CD4-positive, CD25-positive, alpha-beta regulatory T cell (primary cell): ENCODE data around the gene NFX1. TPM values are rescaled to one million over a fixed set of nuclear protein-coding genes. Genes with fewer than 3 reads are reported as not detected.
"Not testable (repeated sequence)": the region's sequence is repeated elsewhere in the genome, so short reads cannot be mapped to it uniquely, and the experiment has no call there.

Source experiments
- ATAC-seq, 2 donors: fragments of 150-1000 bp; cut with Tn5 transposase; one replicate each; pipeline ENCODE4 v1.10.0; 2021; ENCODE audit warnings: low read depth in 2 of 2, moderate number of reproducible peaks in 2 of 2, moderate library complexity in 1 of 2
- DNase-seq, 3 donors: peaks; one replicate each; pipeline versions ENCODE4 v3.0.0 to v3.0.0-alpha.2; 2012 to 2022; ENCODE audit warnings: mixed read lengths in 1 of 3
- H3K27ac ChIP-seq: one replicate; pipeline ENCODE4 v1.7.0; 2013; ENCODE audit warnings: mild to moderate bottlenecking, low read length; ENCODE audit not compliant: insufficient read depth, poor library complexity, severe bottlenecking
- H3K27me3 ChIP-seq: one replicate; pipeline ENCODE4 v1.7.0; 2013; ENCODE audit warnings: low read length; ENCODE audit not compliant: control insufficient read depth, insufficient read depth
- H3K36me3 ChIP-seq: one replicate; pipeline ENCODE4 v1.7.0; 2013; ENCODE audit warnings: mild to moderate bottlenecking, low read length, moderate library complexity; ENCODE audit not compliant: control insufficient read depth, insufficient read depth
- H3K4me1 ChIP-seq: 2 replicates; pipeline ENCODE4 v1.7.0; 2013; ENCODE audit warnings: mild to moderate bottlenecking, low read length; ENCODE audit not compliant: insufficient read depth, control insufficient read depth, poor library complexity, severe bottlenecking
- H3K4me3 ChIP-seq: one replicate; pipeline ENCODE4 v1.7.0; 2013; ENCODE audit warnings: low read depth, mild to moderate bottlenecking, low read length, moderate library complexity
- H3K9me3 ChIP-seq, 2 experiments: 1 replicate in 1 of 2; 2 replicates in 1 of 2; pipeline ENCODE4 v1.7.0; 2013; ENCODE audit warnings: low read length in 2 of 2, mild to moderate bottlenecking in 1 of 2, moderate library complexity in 1 of 2; ENCODE audit not compliant: control insufficient read depth in 2 of 2
- H3K27ac Mint-ChIP-seq, 3 donors: one replicate each; pipeline ENCODE4 v1.8.0; 2020 to 2022; ENCODE audit warnings: mild to moderate bottlenecking in 3 of 3, mixed read lengths in 3 of 3, moderate library complexity in 2 of 3
- H3K27me3 Mint-ChIP-seq: one replicate; pipeline ENCODE4 v1.8.0; 2022; ENCODE audit warnings: mild to moderate bottlenecking, mixed read lengths
- H3K36me3 Mint-ChIP-seq: one replicate; pipeline ENCODE4 v1.8.0; 2020; ENCODE audit warnings: mixed read lengths
- H3K4me1 Mint-ChIP-seq, 4 donors: one replicate each; pipeline ENCODE4 v1.8.0; 2020 to 2022; ENCODE audit warnings: mixed read lengths in 4 of 4, mild to moderate bottlenecking in 1 of 4
- H3K4me3 Mint-ChIP-seq, 4 donors: one replicate each; pipeline ENCODE4 v1.8.0; 2020 to 2022; ENCODE audit warnings: mild to moderate bottlenecking in 4 of 4, mixed read lengths in 4 of 4, moderate library complexity in 3 of 4
- H3K9me3 Mint-ChIP-seq, 7 donors: one replicate each; pipeline ENCODE4 v1.8.0; 2020 to 2022; ENCODE audit warnings: mixed read lengths in 7 of 7, mild to moderate bottlenecking in 3 of 7, moderate library complexity in 2 of 7
- polyA plus RNA-seq, 4 donors: library from polyadenylated mRNA; unstranded; fragments of 300-500 nt; fragmentation: Illumina TruSeq; gene quantifications; one replicate each; pipeline ENCODE4 v1.2.3, GENCODE V29; 2021
- total RNA-seq: library from RNA; stranded (reverse); gene quantifications from one replicate; pipeline ENCODE4 v1.2.3, GENCODE V29; 2022

The NFX1 gene
- total and polyA plus RNA-seq, 5 donors from 2014 or later = 19.8 to 36.8 (median 28.9) TPM

DNA sequence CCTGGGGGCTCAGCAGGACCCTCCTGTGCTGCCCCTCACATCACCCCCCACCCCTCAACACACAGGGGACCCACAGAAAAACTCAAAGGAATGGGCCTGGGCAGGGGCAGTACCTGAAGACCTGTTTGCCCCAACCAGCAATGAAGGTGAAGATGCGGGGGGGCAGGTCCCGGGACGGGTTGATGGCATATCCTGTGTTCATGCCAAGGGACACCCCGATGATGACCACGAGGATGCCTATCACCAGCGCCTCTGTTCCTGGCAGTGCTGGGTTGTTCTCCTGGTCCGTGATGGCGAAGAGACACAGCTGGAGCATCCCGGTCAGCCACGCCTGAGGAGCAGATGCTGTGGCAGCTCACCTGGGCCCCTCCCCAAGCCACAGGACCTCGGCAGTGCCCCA is 95.2 kb downstream of the NFX1 start:
- not testable (repeated sequence) for ATAC-seq, H3K4me1 Mint-ChIP-seq, H3K27me3 ChIP-seq, DNase-seq, H3K9me3 ChIP-seq, H3K4me3 Mint-ChIP-seq, H3K27ac Mint-ChIP-seq, H3K4me1 ChIP-seq, H3K36me3 ChIP-seq, H3K4me3 ChIP-seq, H3K9me3 Mint-ChIP-seq, H3K36me3 Mint-ChIP-seq, H3K27ac ChIP-seq
- peaks cover 11% of the 10 kb centered on the region for H3K27me3 Mint-ChIP-seq

DNA sequence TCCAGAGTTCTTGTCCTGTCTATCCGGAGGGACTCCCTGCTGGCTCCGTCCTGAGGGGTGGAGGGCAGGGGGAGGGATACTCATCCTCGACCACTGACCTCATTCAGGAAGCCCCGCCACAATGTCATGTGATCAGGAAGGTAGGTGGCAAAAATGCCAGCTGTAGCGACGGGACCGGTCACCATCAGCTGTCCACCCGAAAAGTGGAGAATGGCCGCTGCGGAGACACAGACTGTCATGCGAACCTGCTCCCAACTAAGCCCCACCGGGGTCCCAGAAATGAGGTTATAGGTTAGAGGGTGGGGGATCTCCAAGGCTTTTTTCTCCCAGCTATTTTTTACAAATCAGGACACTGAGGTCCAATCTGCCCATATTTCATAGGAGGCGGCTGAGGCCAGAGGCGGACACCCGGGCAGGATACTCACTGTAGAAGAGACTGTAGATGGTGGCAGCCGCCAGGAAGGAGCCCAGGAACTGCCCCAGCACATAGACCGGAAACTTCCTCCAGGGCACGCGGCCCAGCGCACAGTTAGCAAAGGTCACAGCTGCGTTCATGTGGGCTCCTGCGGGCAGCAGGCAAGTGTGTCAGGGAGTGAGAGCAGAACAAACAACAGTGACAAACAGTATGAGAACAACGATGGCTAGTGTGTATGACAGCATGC is 95.8 kb downstream of the NFX1 start:
- H3K27ac ChIP-seq, H3K27me3 ChIP-seq, H3K4me3 Mint-ChIP-seq, H3K27ac Mint-ChIP-seq, H3K9me3 ChIP-seq, H3K9me3 Mint-ChIP-seq, DNase-seq, H3K36me3 ChIP-seq, H3K4me1 Mint-ChIP-seq, H3K36me3 Mint-ChIP-seq, ATAC-seq, H3K4me3 ChIP-seq, H3K4me1 ChIP-seq: not testable (repeated sequence)
- peaks cover 11% of the 10 kb centered on the region for H3K27me3 Mint-ChIP-seq

- not testable (repeated sequence) for H3K27me3 ChIP-seq, H3K4me1 Mint-ChIP-seq, H3K36me3 ChIP-seq, H3K4me1 ChIP-seq, H3K36me3 Mint-ChIP-seq, DNase-seq, H3K4me3 ChIP-seq, ATAC-seq, H3K4me3 Mint-ChIP-seq, H3K9me3 ChIP-seq, H3K27ac Mint-ChIP-seq, H3K9me3 Mint-ChIP-seq, H3K27ac ChIP-seq
- H3K27me3 Mint-ChIP-seq = peaks cover 11% of the 10 kb centered on the region
Observed at GRCh38 chr9:33386641-33386996, 96.3 kb downstream of the NFX1 start.

- ATAC-seq, H3K36me3 ChIP-seq, H3K4me3 Mint-ChIP-seq, DNase-seq, H3K36me3 Mint-ChIP-seq, H3K9me3 Mint-ChIP-seq, H3K27ac ChIP-seq, H3K27ac Mint-ChIP-seq, H3K4me1 Mint-ChIP-seq, H3K9me3 ChIP-seq, H3K4me1 ChIP-seq, H3K27me3 ChIP-seq, H3K4me3 ChIP-seq: not testable (repeated sequence)
- peaks cover 11% of the 10 kb centered on the region for H3K27me3 Mint-ChIP-seq
Observed at GRCh38 chr9:33386998-33387397, 96.7 kb downstream of the NFX1 start.

DNA sequence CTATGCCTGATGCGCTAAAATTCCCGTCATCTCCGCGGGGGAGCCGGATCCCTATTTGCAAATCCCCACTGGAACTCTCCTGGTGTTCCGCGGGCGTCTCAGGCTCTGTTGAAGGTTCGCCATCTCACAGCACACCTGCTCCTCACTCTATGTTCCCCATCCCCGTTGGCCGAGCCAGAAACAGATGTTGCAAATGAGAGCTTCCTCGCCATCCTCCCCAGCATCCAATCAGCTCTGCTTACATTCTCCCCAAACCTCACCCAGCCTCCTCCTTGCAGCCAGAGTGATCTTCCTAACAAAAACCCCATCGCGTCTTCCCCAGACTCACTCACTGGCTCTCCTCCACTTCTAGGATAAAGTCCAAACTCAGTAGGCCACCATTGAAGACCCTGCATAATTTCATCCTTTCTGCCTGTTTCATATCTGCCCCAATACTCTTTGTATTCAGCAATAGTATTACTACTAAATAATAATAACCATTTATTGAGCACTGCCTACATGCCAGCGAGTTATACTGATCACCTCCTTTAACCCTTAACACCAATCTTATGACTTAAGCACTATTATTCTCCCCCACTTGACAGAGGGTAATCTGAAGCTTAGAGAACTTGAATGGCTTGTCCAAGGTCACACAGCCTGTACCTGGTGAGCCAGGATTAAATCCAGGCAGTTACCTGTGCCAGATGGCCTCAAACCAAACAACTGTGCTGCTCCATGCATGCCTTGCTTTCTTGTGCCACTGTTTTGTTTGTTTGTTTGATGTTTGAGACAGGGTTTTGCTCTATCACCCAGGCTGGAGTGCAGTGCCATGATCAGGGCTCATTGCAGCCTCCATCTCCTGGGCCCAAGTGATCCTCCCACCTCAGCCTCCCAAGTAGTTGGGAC is 98.0 kb downstream of the NFX1 start:
- Histone ChIP-seq H3K27me3 (no peaks in the 10 kb centered on the region), H3K4me3 (no peak overlapping the region), H3K4me1 (no peaks in the 10 kb centered on the region), H3K9me3 (no peaks in the 10 kb centered on the region), H3K36me3 (no peaks in the 10 kb centered on the region), H3K27ac (no peak overlapping the region)
- peaks cover 11% of the 10 kb centered on the region for H3K27me3 Mint-ChIP-seq
- no peaks in the 10 kb centered on the region for H3K36me3 Mint-ChIP-seq
- peak overlapping the region in 1 of 3 donors; percentile 4 for H3K27ac Mint-ChIP-seq
- DNase-seq (no peak), ATAC-seq (no peak)
- H3K4me1 Mint-ChIP-seq = peaks cover 0 to 6% (median 0%) of the 10 kb centered on the region in 4 donors
- no peak overlapping the region for H3K4me3 Mint-ChIP-seq
- no peaks in the 10 kb centered on the region for H3K9me3 Mint-ChIP-seq

DNA sequence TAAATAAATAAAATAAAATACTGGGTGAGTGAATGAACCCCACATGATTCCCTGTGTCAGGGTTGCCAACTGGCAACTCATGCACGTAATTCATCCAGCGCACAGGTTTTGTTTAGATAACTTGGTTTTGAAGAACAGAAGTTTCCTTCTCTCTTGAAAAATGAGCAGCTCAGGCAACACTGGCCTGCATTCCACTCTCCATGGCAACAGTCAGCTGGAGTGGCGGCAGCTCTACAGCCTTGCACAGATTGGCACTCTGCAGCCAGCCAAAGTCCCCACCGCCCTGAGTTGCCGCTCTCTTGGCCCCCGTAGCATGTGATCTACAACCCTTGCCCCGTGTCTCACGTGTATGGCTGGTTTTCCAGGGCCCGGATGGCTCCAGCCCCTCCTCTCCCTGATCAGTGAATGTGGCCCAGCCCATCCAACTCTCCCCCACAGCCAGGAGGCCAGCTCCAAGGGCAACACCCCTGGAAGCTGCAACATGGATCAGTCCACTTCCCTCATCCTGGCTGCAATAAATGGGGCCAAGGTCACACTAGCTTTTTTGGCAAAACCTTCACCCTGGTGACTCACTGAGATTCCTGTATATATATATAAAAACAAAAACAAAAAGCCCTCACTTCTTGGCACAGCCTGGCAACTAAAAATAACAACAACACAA is 100.9 kb downstream of the NFX1 start:
- not testable (repeated sequence) for H3K4me3 Mint-ChIP-seq, DNase-seq, H3K4me3 ChIP-seq, H3K9me3 Mint-ChIP-seq, ATAC-seq, H3K27ac ChIP-seq, H3K27ac Mint-ChIP-seq, H3K36me3 ChIP-seq, H3K4me1 ChIP-seq, H3K36me3 Mint-ChIP-seq, H3K4me1 Mint-ChIP-seq, H3K9me3 ChIP-seq, H3K27me3 ChIP-seq
- peaks cover 22% of the 10 kb centered on the region for H3K27me3 Mint-ChIP-seq

- not testable (repeated sequence) for H3K4me1 Mint-ChIP-seq, H3K4me1 ChIP-seq, H3K4me3 Mint-ChIP-seq, H3K36me3 ChIP-seq, ATAC-seq, H3K27me3 ChIP-seq, H3K4me3 ChIP-seq, H3K9me3 ChIP-seq, H3K27ac Mint-ChIP-seq, H3K36me3 Mint-ChIP-seq, H3K9me3 Mint-ChIP-seq, H3K27ac ChIP-seq, DNase-seq
- H3K27me3 Mint-ChIP-seq = peaks cover 22% of the 10 kb centered on the region
Observed at GRCh38 chr9:33392591-33393021, 102.3 kb downstream of the NFX1 start.
